Esophagus muscularis mucosa (tissue), 3 donors: ENCODE measurements around the gene LRIT1.

Experiments
- EP300 ChIP-seq: sonication (generic); formaldehyde crosslinking; IDR thresholded peaks from one replicate; pipeline ENCODE4 v1.6.1; 2017; ENCODE audit warnings: antibody characterized with exemption
- TF ChIP-seq, protein P1 (sequence below), 3 experiments: fragments of 200-600 bp in 2 of 3; fragments of 450-650 bp in 1 of 3; sonication (generic) in 2 of 3; IDR thresholded peaks; one replicate each; pipeline ENCODE4 v1.5.1; 2017 to 2019; ENCODE audit warnings: antibody characterized with exemption in 3 of 3, mild to moderate bottlenecking in 2 of 3, moderate library complexity in 1 of 3

DNA sequence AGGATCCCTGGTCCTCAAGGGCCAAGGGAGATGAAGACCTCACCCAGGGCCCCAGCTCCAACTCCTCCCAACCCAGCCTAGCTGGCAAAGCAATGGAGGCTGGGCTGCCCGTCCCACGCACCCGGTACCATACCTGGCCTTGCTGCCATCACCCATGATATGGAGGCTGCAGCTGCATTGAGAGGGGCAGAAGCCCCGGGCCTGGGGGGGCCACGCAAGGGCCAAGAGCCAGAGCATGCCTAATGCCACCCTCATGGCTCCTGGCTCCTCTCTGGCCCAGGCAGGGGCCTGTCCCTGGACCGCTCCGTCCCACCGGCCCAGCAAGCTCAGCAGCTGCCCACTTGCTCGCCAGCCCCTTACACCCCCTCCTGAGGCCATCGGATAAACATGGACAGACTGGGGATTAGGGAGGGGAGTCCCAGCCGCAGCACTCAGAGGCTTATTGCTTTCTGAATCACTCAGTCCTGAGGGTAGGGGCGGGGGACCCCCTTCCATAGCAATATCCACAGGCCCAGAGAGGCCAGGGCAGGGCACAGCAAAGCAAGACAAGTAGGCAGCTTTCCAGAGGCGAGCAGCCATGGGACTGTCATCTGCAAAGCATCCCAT lies at the start of gene LRIT1:
- TF ChIP-seq EP300: no peak
- TF ChIP-seq, protein P1, sequence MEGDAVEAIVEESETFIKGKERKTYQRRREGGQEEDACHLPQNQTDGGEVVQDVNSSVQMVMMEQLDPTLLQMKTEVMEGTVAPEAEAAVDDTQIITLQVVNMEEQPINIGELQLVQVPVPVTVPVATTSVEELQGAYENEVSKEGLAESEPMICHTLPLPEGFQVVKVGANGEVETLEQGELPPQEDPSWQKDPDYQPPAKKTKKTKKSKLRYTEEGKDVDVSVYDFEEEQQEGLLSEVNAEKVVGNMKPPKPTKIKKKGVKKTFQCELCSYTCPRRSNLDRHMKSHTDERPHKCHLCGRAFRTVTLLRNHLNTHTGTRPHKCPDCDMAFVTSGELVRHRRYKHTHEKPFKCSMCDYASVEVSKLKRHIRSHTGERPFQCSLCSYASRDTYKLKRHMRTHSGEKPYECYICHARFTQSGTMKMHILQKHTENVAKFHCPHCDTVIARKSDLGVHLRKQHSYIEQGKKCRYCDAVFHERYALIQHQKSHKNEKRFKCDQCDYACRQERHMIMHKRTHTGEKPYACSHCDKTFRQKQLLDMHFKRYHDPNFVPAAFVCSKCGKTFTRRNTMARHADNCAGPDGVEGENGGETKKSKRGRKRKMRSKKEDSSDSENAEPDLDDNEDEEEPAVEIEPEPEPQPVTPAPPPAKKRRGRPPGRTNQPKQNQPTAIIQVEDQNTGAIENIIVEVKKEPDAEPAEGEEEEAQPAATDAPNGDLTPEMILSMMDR (IDR thresholded peaks at IDR 0.05): no peak
